NCI-H82 (cell line): ENCODE measurements around the gene BRPF1.
"Not testable (repeated sequence)": the region's sequence is repeated elsewhere in the genome, so short reads cannot be mapped to it uniquely, and the experiment has no call there.

Experiments used
- DNase-seq: peaks from one replicate; lab custom pipeline; 2025; lab: John Stamatoyannopoulos, UW

Gene BRPF1

DNA sequence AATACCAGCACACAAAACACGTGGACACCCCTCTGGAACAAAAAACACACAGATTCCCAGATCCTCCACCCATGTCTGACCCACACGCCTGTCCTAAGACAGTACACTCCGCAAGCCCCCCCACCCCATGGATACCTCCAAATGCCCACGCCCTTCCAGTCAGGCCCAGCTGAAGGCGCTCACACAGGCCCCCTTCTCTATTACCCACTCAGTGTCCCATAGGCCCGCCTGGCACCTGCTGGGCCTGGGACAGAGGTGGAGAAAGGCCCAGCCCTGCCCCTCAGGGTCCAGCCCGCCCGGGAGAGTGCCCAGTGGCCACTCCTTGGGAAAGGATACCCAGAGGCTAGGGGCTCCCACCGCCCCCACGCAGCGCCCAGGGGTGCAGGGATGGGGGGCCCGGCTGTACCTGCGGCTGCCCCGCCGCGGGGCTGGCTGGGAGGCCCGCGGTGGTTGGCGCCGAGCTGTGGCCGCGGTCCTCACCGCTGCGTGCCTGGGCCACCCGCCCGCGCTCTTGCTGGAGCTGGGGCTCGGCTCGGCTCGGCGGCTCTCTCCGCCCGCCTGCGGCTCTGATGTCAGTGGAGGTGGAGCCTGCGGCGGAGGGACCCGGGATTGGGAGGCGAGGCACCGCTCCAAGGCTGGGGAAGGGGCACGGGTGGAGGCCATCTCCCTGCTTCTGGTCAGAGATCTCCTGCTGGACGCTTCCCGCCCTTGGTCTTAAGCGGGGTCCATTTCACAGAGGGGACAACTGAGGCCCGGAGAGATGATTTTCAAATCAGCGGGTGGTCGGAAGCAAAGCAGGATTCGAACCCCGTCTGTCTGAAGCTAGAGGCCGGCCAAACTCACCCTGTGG is 38.1 kb downstream of the BRPF1 start, which contains the start of gene CAMK1:
CAMK1 (minus strand) TSS at position 522 of the 850 bp plus-strand sequence. CDS start 2,198 bp downstream, outside the sequence.
- DNase-seq = peak; percentile 59

DNA sequence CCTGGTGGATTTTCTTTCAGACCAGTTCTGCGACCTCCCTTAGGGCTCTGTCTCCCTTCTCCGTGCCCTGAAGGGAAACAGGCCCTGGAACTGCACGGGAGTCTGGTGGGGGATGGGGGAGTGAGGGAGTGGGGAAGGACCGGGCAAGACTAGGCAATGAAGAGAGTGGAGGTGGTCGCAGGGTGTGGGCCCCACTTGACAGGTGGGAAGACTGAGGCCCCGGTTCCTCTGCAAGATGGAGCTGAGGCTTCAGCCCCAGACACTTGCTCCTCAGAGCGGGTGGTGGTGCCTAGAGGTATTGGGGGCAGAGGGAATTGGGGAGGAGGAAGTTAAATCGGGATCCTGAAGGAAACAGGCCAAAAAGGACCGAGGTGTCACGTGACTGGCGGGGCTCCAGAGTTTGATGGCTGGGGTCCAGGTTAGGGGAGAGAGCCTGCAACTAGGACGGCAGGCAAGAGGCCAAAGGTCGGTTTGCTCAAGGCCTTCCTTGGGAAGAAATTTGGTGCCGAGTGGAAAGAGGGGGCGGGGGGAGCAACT is 38.8 kb downstream of the BRPF1 start:
- no peak for DNase-seq

- not testable (repeated sequence) for DNase-seq
Measured at GRCh38 chr3:9771007-9771406, 39.5 kb downstream of the BRPF1 start.

DNA sequence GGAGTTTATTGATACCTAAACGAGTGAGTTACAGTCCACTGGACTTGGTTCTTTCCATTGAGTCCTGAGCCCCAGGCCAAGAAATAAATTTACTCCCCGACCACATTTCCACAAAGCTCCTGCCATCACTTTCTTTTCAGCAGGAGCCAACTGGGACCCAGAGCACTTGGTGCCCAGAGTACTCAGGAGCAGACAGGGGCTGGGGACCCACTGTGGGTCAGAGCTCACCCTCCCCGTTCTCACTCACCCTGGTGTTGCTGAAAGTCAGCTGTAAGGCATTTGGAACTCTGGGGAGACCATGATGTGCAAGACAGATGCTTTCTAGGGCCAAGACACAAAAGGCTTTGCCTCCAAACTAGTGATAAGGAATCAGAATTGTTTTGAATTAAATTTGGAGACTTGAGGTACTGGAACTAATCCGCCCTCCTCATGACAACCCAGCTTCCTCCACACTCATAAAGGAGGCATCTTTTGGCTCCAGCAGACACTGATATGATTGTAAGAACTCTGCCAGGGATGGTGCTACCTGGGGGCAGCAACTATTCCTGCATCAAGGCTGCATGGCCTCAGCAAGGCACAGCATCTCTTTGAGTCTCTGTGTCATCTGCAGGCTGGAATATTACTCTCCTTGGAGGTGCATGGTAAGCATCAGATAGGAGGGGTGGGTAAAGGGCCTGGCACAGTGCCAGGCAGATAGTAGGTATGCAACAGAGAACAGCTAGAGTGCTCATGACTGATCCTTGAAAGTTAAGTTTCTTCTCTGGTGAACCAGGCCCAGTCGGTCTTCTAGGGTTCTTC is 45.6 kb downstream of the BRPF1 start:
- no peak for DNase-seq

GRCh38 chr3:9777694-9778021 is 46.1 kb downstream of the BRPF1 start:
- no peak for DNase-seq

GRCh38 chr3:9778143-9779074 is 46.9 kb downstream of the BRPF1 start:
- DNase-seq = no peak

DNA sequence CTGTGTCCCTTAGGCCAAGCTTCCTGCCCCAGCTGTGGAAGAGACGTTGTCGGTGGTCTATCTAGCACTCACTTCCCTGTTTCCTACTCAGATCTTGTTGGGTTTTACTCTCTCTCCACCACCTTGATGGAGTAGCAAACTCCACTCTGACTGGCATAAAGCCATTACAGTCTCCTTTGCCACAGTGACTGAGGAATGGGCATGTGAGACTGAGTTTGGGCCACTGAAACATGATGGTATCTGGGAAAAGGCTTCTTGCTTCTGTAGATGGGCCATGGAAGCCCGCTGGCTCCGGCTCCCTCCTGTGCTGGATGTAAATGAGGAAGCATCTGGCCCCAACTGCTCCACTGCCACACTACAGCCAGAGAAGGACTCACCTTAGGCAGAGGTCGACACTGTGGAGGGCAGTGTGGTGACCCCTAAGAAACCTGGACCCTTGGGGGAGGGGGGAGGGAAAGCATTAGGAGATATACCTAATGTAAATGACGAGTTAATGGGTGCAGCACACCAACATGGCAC is 47.6 kb downstream of the BRPF1 start:
- no peak for DNase-seq

DNA sequence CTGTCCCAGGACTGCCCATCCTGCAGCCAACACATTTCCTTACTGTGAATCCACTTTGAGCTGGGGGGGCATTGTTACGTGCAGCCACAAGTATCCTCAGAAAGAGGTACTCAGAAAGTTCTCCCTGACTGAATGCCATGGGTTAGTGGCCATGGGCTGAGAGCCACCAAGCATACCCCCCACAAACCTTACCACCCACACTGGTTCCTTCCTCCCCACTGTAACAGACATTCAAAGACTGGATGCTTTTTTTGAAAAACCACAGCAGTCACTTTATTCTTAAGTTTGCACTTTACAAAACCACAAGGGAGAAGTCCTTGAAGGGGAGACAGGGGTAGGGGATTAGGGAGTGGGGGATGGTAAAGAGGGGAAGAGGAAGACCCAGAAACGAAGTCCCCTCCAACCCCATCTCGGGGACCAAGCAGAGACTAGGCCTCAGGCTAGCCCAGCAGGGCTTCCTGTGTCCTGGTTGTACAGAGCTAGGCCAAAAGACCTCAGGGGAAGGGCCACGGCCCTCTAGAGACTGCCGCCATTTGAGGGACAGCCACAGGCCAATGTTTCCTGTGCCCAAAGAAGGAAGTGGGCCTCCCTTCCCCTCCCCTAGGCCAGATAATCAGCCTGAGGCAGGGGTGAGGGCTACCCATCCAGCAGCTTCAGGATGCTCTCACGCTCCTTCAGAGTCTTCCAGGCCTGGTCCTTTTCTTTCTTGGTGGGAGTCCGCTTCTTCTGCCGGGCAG is 48.4 kb downstream of the BRPF1 start:
- DNase-seq = no peak

DNA sequence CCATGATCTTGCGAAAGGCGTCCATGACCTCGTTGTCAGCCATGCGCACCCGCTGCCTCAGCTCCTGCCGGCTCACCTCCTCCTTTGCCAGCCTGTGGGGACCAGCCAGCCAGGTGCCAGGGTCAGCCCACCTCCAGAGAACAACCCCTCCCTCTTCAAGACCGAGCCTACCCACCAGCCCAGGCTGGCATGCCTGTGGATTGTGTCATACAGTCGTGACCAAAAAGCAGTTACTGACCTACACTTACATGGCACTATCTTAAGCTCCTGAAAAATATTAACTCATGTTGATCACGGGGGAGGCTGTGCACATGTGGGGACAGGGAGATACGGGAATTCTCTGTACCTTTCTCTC is 48.9 kb downstream of the BRPF1 start:
- no peak for DNase-seq

GRCh38 chr3:9780910-9781309 is 49.4 kb downstream of the BRPF1 start:
- no peak for DNase-seq

GRCh38 chr3:9781551-9781950 is 50.0 kb downstream of the BRPF1 start:
- no peak for DNase-seq

GRCh38 chr3:9781978-9782603 is 50.6 kb downstream of the BRPF1 start:
- DNase-seq = no peak

GRCh38 chr3:9782770-9783169 is 51.2 kb downstream of the BRPF1 start:
- peak; percentile 17 for DNase-seq

DNA sequence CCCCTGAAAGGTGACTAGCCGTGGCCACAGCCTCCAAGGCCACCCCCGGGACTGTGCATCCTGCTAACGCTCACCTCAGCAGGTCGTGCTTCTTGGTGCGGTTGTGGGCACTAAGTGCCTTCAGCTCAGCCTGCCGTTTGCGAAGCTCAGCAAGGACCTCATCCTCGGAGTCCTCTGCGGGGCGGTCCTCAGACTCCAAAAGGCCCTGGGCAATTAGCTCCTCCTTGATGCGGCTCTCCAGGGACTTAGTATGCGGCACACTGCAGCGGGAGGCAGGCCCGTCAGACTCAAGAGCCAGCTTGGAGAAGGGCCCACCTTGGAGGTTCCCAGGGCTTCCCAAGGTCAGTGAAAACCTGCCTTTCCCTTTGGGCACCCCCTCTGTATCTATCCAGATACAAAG is 52.4 kb downstream of the BRPF1 start:
- no peak for DNase-seq

GRCh38 chr3:9784965-9785364 is 53.4 kb downstream of the BRPF1 start:
- DNase-seq = no peak

GRCh38 chr3:9785602-9786001 is 54.1 kb downstream of the BRPF1 start:
- DNase-seq = no peak

DNA sequence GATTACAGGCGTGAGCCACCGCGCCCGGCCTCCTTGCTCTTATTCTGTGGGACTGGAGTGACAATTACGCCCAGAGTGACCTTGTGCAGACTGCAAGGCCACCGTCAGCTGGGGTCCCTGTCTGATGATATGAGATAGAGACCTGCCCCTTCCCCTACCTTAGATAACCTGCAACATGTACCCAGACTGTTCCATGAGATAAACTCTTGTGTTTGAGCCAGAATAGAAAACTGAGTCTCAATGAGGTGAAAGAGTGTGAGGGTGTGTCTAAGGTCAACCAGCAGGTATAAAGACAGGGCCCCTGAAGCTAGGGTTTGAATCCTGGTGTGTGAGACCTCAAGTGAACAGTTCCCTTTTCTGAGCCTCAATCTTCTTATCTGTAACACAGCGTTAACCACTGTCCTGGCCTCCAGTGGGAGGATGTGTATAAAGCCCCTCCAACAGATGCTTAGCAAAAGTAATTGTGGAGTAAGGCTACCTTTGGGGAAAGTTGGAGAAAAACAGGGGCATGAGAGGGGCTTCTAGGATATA is 54.7 kb downstream of the BRPF1 start:
- no peak for DNase-seq

- DNase-seq = no peak
Measured at GRCh38 chr3:9786825-9787669, 55.5 kb downstream of the BRPF1 start.

DNA sequence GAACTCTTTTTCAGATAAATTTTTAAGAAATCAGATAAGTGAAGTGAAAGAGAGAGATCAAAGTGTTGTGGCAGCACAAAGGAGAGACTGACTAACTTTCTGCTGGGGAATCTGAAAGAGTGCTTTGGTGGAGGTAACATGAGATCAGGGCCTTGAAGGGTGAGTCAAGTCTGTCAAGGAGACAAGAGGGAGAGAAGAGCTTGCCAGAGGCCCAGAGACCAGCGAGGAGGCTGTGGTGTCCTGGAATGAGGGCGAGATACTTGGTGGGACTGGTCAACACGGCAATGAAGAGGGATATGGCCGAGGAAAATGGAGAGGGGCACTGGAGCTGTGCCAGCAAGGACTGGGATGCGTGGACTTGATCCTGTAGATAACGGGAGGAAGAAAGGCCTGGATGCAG is 56.2 kb downstream of the BRPF1 start:
- no peak for DNase-seq
